ENCODE data around the gene ATN1.

DNA sequence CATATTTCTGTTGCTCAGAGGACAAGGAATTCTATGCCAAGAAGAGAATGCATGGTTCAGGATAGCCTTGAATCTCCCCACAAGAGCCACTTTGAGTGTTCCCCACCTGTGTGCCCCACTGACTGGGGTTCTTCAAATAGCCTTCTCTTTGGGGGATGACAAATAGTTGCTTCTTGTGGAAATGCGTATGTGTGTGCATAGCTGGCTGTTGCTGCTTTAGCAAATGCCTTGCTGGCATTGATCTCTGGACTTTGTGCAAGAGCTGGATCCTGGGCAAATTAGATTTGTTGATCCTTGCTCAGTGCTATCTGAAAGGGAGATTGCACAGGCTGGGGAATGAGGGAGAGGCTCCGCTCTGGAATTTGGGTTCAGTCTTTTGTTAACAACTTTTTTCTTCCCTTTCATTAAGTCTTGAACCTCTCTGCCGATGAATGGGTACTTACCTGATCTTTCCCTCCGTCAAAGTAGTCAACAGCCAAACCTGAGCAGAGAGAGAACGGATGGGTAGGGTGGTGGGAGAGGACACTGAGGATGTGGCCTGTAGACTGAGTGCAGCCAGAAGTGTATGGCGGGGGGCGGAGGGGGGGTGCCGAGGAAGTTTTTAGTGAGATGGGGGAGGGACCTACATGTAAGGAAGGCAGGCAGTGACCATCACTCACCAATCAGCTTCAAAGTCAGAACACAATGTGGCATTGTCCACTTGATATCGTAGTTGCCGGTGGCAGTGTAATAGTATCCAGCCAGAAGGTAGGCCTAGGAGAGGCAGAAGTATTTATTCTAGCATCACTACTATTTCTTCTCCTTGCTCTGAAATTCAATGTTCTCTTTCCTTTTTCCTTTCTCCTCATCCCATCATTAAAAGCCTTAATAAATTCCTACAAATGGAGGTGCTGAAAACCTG, 53.6 kb downstream of the ATN1 start:
- TF ChIP-seq, protein P1, sequence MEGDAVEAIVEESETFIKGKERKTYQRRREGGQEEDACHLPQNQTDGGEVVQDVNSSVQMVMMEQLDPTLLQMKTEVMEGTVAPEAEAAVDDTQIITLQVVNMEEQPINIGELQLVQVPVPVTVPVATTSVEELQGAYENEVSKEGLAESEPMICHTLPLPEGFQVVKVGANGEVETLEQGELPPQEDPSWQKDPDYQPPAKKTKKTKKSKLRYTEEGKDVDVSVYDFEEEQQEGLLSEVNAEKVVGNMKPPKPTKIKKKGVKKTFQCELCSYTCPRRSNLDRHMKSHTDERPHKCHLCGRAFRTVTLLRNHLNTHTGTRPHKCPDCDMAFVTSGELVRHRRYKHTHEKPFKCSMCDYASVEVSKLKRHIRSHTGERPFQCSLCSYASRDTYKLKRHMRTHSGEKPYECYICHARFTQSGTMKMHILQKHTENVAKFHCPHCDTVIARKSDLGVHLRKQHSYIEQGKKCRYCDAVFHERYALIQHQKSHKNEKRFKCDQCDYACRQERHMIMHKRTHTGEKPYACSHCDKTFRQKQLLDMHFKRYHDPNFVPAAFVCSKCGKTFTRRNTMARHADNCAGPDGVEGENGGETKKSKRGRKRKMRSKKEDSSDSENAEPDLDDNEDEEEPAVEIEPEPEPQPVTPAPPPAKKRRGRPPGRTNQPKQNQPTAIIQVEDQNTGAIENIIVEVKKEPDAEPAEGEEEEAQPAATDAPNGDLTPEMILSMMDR (IDR thresholded peaks at IDR 0.05) = no peak
- TF ChIP-seq POLR2A (IDR thresholded peaks at IDR 0.05) = no peak

Measured in body of pancreas (tissue), 4 donors.